ENCODE results near the gene FMNL2. TPM values are rescaled to one million over a fixed set of nuclear protein-coding genes. Genes with fewer than 3 reads are reported as not detected.

Gene FMNL2
- total RNA-seq, 3 donors from 2014 or later: 11.5 to 25.4 (median 12.0) TPM

DNA sequence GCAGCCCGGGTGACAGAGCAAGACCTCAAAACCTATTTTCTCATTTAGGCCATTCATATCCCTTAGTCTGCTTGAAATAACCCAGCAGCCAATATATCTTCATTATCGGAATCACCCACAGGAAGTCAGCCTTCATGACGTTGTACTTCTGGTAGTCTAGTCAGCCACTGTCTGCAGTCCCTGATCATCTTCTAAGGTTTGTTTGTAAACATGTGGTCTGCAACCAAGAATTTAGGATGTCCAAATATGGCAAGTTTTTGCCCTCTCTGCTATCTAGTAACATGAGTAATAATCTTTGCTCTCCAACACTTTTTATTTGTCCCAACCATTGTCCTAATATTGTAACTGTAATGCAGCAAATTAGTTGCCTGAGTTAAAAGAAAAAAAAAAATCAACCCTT lies 289.8 kb downstream of the FMNL2 start:
- H3K36me3 ChIP-seq (ENCODE audit: low read depth): no peaks in the 10 kb centered on the region
- ATAC-seq: no peak

DNA sequence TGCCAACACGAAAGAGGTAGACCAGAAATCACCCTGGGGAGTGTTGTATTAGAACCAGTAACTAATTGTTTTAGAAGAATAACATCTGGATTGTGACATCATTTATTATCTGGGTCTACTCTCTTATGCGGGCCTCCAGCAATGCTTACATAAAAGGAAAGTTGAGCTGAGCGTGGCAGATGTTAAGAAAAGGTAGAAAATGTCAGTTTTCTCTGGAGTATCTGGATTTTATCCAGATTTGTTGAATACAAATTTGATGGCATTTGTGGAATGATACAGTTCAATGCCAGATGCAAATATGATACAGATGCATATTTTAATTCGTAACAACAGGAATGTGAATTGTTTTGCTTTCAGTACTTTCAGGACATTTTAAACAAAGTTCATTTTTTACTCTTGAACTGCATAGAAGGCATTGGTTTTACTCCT lies 292.0 kb downstream of the FMNL2 start:
- Histone ChIP-seq H3K4me1 (ENCODE audit: low read depth) (no peaks in the 10 kb centered on the region), H3K36me3 (ENCODE audit: low read depth) (no peaks in the 10 kb centered on the region), H3K4me3 (no peak overlapping the region), H3K9me3 (no peaks in the 10 kb centered on the region)
- TF ChIP-seq, protein P1, sequence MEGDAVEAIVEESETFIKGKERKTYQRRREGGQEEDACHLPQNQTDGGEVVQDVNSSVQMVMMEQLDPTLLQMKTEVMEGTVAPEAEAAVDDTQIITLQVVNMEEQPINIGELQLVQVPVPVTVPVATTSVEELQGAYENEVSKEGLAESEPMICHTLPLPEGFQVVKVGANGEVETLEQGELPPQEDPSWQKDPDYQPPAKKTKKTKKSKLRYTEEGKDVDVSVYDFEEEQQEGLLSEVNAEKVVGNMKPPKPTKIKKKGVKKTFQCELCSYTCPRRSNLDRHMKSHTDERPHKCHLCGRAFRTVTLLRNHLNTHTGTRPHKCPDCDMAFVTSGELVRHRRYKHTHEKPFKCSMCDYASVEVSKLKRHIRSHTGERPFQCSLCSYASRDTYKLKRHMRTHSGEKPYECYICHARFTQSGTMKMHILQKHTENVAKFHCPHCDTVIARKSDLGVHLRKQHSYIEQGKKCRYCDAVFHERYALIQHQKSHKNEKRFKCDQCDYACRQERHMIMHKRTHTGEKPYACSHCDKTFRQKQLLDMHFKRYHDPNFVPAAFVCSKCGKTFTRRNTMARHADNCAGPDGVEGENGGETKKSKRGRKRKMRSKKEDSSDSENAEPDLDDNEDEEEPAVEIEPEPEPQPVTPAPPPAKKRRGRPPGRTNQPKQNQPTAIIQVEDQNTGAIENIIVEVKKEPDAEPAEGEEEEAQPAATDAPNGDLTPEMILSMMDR (IDR thresholded peaks at IDR 0.05): no peak
- ATAC-seq (no peak), DNase-seq (no peak)
- intact Hi-C loops (cut with DNase I, micrococcal nuclease): no loop called here

More for the DNA sequence above, 289.8 kb downstream of the FMNL2 start:
- Histone ChIP-seq H3K4me3 (no peak overlapping the region), H3K9me3 (no peaks in the 10 kb centered on the region), H3K4me1 (ENCODE audit: low read depth) (no peaks in the 10 kb centered on the region)
- intact Hi-C loops (cut with DNase I, micrococcal nuclease): no loop called here
- DNase-seq: no peak
- TF ChIP-seq, protein P1 (IDR thresholded peaks at IDR 0.05): no peak

DNA sequence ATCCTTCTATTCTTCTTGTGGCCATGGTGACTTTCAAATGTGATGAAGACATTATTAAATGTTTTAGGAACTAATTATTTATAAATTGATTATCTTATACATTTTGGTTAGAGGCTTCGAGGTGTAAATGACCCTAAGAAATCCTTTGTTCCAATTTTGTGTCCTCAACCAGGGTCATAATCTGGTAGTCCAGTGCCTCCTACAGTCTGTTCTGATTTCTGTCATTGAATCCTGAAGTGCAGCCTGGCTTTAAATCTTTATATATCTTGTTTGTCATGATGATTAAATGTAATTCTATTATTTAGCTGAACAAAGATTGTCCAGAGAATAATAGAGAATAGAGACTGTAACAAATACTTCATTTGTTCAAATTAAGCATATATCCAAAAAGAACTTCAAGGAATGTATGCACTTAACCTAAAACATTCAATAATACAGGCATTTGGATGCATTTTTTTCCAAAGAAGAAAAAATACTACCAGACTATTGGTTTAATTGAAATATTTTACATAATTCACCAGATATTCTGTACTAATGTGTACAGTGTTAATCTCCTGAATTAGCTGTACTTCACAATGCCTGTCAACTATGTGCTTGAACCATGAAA lies 292.5 kb downstream of the FMNL2 start:
- intact Hi-C loops (cut with DNase I, micrococcal nuclease): no loop called here
- DNase-seq: peak in 1 of 3 donors; percentile 45
- no peaks in the 10 kb centered on the region for H3K36me3 ChIP-seq (ENCODE audit: low read depth)
- H3K9me3 ChIP-seq: no peaks in the 10 kb centered on the region
- no peaks in the 10 kb centered on the region for H3K4me1 ChIP-seq (ENCODE audit: low read depth)
- ATAC-seq: peak; percentile 36
- no peak overlapping the region for H3K4me3 ChIP-seq
- TF ChIP-seq, protein P1 (IDR thresholded peaks at IDR 0.05): no peak

DNA sequence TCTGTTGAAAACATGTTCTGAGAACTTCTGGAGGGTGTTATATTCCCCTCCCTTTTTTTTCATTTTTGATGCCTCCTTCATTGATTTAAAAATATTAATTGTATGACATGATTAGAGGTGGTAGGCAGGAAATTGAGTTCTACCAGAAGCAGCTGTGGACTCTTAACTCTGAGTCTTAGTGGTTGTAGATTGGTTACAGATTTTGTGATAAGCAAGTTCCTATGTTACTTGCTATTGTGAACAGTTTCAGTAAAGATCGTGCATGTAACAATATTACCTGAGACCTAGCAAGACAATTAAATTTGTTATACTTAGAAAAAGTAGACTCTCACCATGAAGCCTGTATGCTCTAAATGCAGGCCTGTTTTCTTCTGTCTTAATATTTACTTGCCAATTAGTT lies 294.2 kb downstream of the FMNL2 start:
- intact Hi-C loops (cut with DNase I, micrococcal nuclease): no loop called here
- DNase-seq (no peak), ATAC-seq (no peak)
- H3K36me3 ChIP-seq (ENCODE audit: low read depth): no peaks in the 10 kb centered on the region
- H3K9me3 ChIP-seq: no peaks in the 10 kb centered on the region
- H3K4me3 ChIP-seq: no peak overlapping the region
- TF ChIP-seq, protein P1 (IDR thresholded peaks at IDR 0.05): no peak
- no peaks in the 10 kb centered on the region for H3K4me1 ChIP-seq (ENCODE audit: low read depth)

DNA sequence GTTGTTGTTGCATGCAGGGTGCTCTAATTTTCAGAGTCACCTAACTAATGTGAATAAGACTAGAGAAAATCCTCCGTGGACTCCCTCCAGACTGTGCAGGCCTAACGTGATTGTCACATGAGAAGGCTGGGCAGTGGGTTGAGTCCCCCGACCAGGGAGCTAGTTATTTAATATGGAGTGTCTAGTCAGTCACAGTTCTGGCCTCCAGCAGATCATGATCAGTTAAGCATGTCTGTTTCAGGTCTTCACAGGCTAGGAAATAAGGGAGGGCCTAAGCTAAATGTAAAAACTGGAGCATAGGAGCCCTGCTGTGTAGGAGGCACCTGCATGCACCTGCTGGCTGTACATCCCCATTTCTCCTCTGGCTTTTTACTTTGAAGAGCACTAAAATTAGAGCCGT lies 295.5 kb downstream of the FMNL2 start:
- intact Hi-C loops (cut with DNase I, micrococcal nuclease): loop anchor here (5.0 to 10.0 kb wide), 3 partner anchors 296 to 596 kb away; partner anchors contain the start of gene FMNL2 (in 1 of the 2)
- no peaks in the 10 kb centered on the region for H3K9me3 ChIP-seq

More for the DNA sequence above, 295.5 kb downstream of the FMNL2 start:
- H3K36me3 ChIP-seq (ENCODE audit: low read depth): no peaks in the 10 kb centered on the region
- no peak for DNase-seq
- no peak for ATAC-seq
- TF ChIP-seq, protein P1 (IDR thresholded peaks at IDR 0.05): no peak
- no peaks in the 10 kb centered on the region for H3K4me1 ChIP-seq (ENCODE audit: low read depth)
- no peak overlapping the region for H3K4me3 ChIP-seq
